Trophoblast cell (in vitro differentiated cells and primary cell): Measurements from ENCODE around the gene CEBPA.

Source experiments
- DNase-seq, 2 donors: peaks; one replicate each; pipeline ENCODE4 v3.0.0-alpha.2; 2016
- H2AFZ ChIP-seq: 2 replicates; pipeline ENCODE4 v1.6.1; 2013; ENCODE audit warnings: low read length, moderate library complexity, mild to moderate bottlenecking; ENCODE audit not compliant: insufficient read depth, poor library complexity
- H2AK5ac ChIP-seq: 2 replicates; pipeline ENCODE4 v1.6.1; 2013; ENCODE audit warnings: mild to moderate bottlenecking, low read length
- H2BK120ac ChIP-seq: 2 replicates; pipeline ENCODE4 v1.6.1; 2013; ENCODE audit warnings: low read length, mild to moderate bottlenecking, moderate library complexity; ENCODE audit not compliant: insufficient read depth, poor library complexity
- H2BK12ac ChIP-seq: 2 replicates; pipeline ENCODE4 v1.6.1; 2013; ENCODE audit warnings: mild to moderate bottlenecking, low read length, moderate library complexity
- H2BK5ac ChIP-seq: 2 replicates; pipeline ENCODE4 v1.6.1; 2013; ENCODE audit warnings: low read length, low read depth, moderate library complexity, mild to moderate bottlenecking; ENCODE audit not compliant: poor library complexity
- H3K14ac ChIP-seq: 2 replicates; pipeline ENCODE4 v1.6.1; 2013; ENCODE audit warnings: mild to moderate bottlenecking, low read length
- H3K18ac ChIP-seq: 2 replicates; pipeline ENCODE4 v1.6.1; 2013; ENCODE audit warnings: mild to moderate bottlenecking, low read length
- H3K23ac ChIP-seq: 2 replicates; pipeline ENCODE4 v1.6.1; 2013; ENCODE audit warnings: low read length
- H3K27ac ChIP-seq: 2 replicates; pipeline ENCODE4 v1.5.1; 2013; ENCODE audit warnings: low read depth, mild to moderate bottlenecking, inconsistent platforms, low read length, moderate library complexity
- H3K27me3 ChIP-seq: 2 replicates; pipeline ENCODE4 v1.6.1; 2013; ENCODE audit warnings: inconsistent platforms, mild to moderate bottlenecking, low read length, moderate library complexity; ENCODE audit not compliant: insufficient read depth
- H3K36me3 ChIP-seq, 2 experiments: 1 replicate in 1 of 2; 2 replicates in 1 of 2; pipeline ENCODE4 v1.6.1; 2013; ENCODE audit warnings: low read length in 2 of 2, mild to moderate bottlenecking in 2 of 2, moderate library complexity in 1 of 2; ENCODE audit not compliant: insufficient read depth in 2 of 2, control insufficient read depth in 1 of 2
- H3K4ac ChIP-seq: 2 replicates; pipeline ENCODE4 v1.6.1; 2013; ENCODE audit warnings: low read depth, mild to moderate bottlenecking, low read length, moderate library complexity
- H3K4me1 ChIP-seq, 2 experiments: 1 replicate in 1 of 2; 2 replicates in 1 of 2; pipeline ENCODE4 v1.6.1; 2013; ENCODE audit warnings: low read length in 2 of 2, mild to moderate bottlenecking in 2 of 2, moderate library complexity in 1 of 2; ENCODE audit not compliant: insufficient read depth in 2 of 2, control insufficient read depth in 1 of 2
- H3K4me2 ChIP-seq: 2 replicates; pipeline ENCODE4 v1.6.1; 2013; ENCODE audit warnings: inconsistent platforms, mild to moderate bottlenecking, low read length, moderate library complexity
- H3K4me3 ChIP-seq: 2 replicates; pipeline ENCODE4 v1.5.1; 2013; ENCODE audit warnings: mild to moderate bottlenecking, low read depth, low read length, inconsistent platforms
- H3K79me1 ChIP-seq: one replicate; pipeline ENCODE4 v1.6.1; 2013; ENCODE audit warnings: low read length
- H3K79me2 ChIP-seq: 2 replicates; pipeline ENCODE4 v1.6.1; 2013; ENCODE audit warnings: low read length, mild to moderate bottlenecking; ENCODE audit not compliant: control insufficient read depth, insufficient read depth, poor library complexity
- H3K9ac ChIP-seq: 2 replicates; pipeline ENCODE4 v1.6.1; 2013; ENCODE audit warnings: mild to moderate bottlenecking, low read length
- H3K9me3 ChIP-seq: 2 replicates; pipeline ENCODE4 v1.6.1; 2013; ENCODE audit warnings: low read depth, mild to moderate bottlenecking, control low read depth, inconsistent platforms, low read length; ENCODE audit not compliant: insufficient read depth
- H4K12ac ChIP-seq: 2 replicates; pipeline ENCODE4 v1.6.1; 2013; ENCODE audit warnings: low read depth, mild to moderate bottlenecking, low read length, moderate library complexity
- H4K8ac ChIP-seq: 2 replicates; pipeline ENCODE4 v1.6.1; 2013; ENCODE audit warnings: low read depth, mild to moderate bottlenecking, low read length, moderate library complexity
- H4K91ac ChIP-seq: one replicate; pipeline ENCODE4 v1.6.1; 2013; ENCODE audit warnings: low read depth, mild to moderate bottlenecking, low read length, moderate library complexity
- WGBS: extraction: QIAGEN DNeasy Blood & Tissue Kit; methylation state at CpG from one replicate; pipeline ENCODE4 v1.1.7; 2013; ENCODE audit warnings: missing lambda C conversion rate; ENCODE audit not compliant: insufficient read length, insufficient coverage; ENCODE audit errors: extremely low coverage; 5-methylcytosine and 5-hydroxymethylcytosine counted together

The CEBPA gene

DNA sequence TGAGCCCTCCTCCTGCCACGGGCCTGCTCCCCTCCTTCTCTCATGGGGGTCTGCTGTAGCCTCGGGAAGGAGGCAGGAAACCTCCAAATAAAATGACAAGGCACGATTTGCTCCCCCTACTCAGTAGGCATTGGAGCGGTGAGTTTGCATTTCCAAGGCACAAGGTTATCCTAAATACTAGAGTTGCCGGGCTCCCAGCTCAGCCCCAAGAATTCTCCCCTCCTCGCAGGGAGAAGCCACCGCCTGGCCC is 1.5 kb downstream of the CEBPA start:
- Histone ChIP-seq H3K79me1 (peaks cover 39% of the 10 kb centered on the region), H3K27ac (peak overlapping the region; percentile 72), H2BK5ac (peak overlapping the region; percentile 59), H3K4me3 (peak overlapping the region; percentile 69), H3K23ac (no peak overlapping the region), H4K12ac (peak overlapping the region; percentile 39), H3K9me3 (peaks cover 2% of the 10 kb centered on the region), H2AFZ (peak overlapping the region; percentile 50), H4K91ac (peak overlapping the region; percentile 60), H3K14ac (peak overlapping the region; percentile 78), H3K18ac (peak overlapping the region; percentile 36), H3K4me2 (peak overlapping the region; percentile 82), H3K4me1 (peaks cover 37 to 54% of the 10 kb centered on the region in 2 experiments), H3K9ac (no peak overlapping the region), H2BK120ac (peak overlapping the region; percentile 61), H3K36me3 (no peaks in the 10 kb centered on the region), H2AK5ac (no peak overlapping the region), H3K4ac (peak overlapping the region; percentile 89), H3K27me3 (peaks cover 5% of the 10 kb centered on the region), H2BK12ac (peak overlapping the region; percentile 33), H3K79me2 (peaks cover 27% of the 10 kb centered on the region), H4K8ac (peak overlapping the region; percentile 73)
- DNase-seq: no peak
- WGBS: no CpG with 5 or more reads among the region's 7 CpGs

DNA sequence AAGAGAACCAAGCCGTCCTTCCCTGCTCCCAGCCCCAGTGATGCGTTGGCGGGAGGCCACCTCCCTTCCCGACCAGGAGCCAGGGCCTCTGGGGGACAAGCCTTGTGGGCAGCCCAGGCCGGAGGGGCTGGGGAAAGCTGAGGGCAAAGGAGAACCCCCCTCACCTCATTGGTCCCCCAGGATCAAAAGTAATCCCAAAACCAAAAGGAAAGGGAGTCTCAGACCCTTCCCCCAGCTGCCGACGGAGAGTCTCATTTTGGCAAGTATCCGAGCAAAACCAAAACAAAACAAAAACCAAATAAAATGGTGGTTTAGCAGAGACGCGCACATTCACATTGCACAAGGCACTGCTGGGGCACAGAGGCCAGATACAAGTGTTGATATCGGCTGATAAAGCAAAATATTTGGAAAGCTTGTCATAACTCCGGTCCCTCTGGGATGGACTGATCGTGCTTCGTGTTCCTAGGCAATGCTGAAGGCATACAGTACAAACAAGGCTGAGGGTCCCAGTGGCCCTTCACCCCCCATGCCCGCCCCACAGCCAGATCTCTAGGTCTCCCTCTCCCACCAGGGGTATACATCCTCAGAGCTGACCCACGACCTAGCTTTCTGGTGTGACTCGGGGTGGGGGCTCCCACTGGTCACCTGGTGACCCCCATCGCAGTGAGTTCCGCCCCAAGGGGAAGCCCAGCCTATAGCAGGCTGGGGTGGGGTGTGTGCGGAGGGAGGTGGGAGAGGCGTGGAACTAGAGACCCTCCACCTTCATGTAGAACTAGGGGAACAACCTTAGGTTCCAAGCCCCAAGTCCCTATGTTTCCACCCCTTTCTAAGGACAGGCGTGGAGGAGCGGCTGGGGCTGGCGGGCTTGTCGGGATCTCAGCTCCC is 2.1 kb downstream of the CEBPA start:
- Histone ChIP-seq H2AFZ (peak overlapping the region; percentile 42), H3K23ac (no peak overlapping the region), H3K14ac (peak overlapping the region; percentile 78), H2BK120ac (peak overlapping the region; percentile 61), H3K18ac (peak overlapping the region; percentile 69), H3K4me3 (peak overlapping the region; percentile 69), H3K27me3 (peaks cover 5% of the 10 kb centered on the region), H3K79me1 (peaks cover 40% of the 10 kb centered on the region), H4K91ac (peak overlapping the region; percentile 60), H2BK12ac (peak overlapping the region; percentile 33), H4K8ac (peak overlapping the region; percentile 73), H3K36me3 (no peaks in the 10 kb centered on the region), H4K12ac (peak overlapping the region; percentile 39), H3K4ac (peak overlapping the region; percentile 89), H2BK5ac (peak overlapping the region; percentile 63), H3K79me2 (peaks cover 27% of the 10 kb centered on the region), H3K9me3 (peaks cover 2% of the 10 kb centered on the region), H3K4me1 (peaks cover 37 to 57% of the 10 kb centered on the region in 2 experiments), H3K27ac (peak overlapping the region; percentile 72), H2AK5ac (peak overlapping the region; percentile 65), H3K4me2 (peak overlapping the region; percentile 82), H3K9ac (no peak overlapping the region)
- peak; percentile 73 to 91 for DNase-seq
- WGBS: no CpG with 5 or more reads among the region's 25 CpGs

DNA sequence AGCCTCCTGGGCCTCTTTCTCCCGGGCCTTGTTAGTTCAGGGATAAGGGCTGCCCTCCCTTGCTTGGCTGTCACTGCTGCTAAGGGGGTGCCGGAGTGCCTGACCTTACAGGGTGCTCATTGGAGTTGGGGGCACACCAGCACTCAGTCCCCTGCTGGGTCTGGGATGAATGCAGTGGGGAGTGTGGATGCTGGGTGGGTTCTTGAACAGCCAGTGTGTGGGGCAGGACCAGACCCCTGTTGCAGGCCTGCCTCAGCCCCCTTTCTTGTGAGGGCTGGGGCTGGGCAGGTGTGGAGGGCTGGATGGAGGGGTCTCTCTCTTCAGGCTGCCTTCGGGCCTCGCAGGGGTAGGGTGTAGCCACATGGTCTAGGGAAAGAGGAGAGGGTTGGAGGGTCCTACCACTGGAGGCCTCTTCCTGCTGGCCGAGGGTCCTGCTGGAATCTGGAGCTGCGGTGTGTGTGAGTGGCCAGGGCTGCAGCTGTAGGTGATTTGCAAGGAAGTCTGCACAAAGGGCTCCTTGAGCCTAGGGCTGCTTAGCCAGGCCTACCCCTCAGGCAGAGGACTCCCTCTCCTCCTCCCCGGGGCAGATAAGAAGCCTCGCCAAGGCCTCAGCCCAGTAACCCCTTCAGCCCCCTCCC is 3.2 kb downstream of the CEBPA start:
- H2AFZ ChIP-seq: no peak overlapping the region
- H4K8ac ChIP-seq: peak overlapping the region; percentile 74
- peak; percentile 66 to 72 for DNase-seq
- no CpG with 5 or more reads among the region's 8 CpGs for WGBS
- peak overlapping the region; percentile 79 for H3K27ac ChIP-seq
- no peak overlapping the region for H3K4me3 ChIP-seq
- no peak overlapping the region for H4K12ac ChIP-seq
- peaks cover 2% of the 10 kb centered on the region for H3K9me3 ChIP-seq
- no peaks in the 10 kb centered on the region for H3K36me3 ChIP-seq
- H3K4ac ChIP-seq: peak overlapping the region; percentile 37
- no peak overlapping the region for H3K9ac ChIP-seq
- peak overlapping the region; percentile 82 for H3K18ac ChIP-seq
- peak overlapping the region; percentile 69 for H3K14ac ChIP-seq
- peak overlapping the region; percentile 38 for H3K4me2 ChIP-seq
- peak overlapping the region; percentile 67 for H2BK5ac ChIP-seq
- peaks cover 46% of the 10 kb centered on the region for H3K79me1 ChIP-seq
- H3K4me1 ChIP-seq: peaks cover 33 to 61% of the 10 kb centered on the region in 2 experiments
- H3K79me2 ChIP-seq: peaks cover 27% of the 10 kb centered on the region
- H2BK120ac ChIP-seq: peak overlapping the region; percentile 85
- peak overlapping the region; percentile 46 for H2BK12ac ChIP-seq
- peak overlapping the region; percentile 77 for H2AK5ac ChIP-seq
- H4K91ac ChIP-seq: peak overlapping the region; percentile 76
- peaks cover 5% of the 10 kb centered on the region for H3K27me3 ChIP-seq
- H3K23ac ChIP-seq: no peak overlapping the region

DNA sequence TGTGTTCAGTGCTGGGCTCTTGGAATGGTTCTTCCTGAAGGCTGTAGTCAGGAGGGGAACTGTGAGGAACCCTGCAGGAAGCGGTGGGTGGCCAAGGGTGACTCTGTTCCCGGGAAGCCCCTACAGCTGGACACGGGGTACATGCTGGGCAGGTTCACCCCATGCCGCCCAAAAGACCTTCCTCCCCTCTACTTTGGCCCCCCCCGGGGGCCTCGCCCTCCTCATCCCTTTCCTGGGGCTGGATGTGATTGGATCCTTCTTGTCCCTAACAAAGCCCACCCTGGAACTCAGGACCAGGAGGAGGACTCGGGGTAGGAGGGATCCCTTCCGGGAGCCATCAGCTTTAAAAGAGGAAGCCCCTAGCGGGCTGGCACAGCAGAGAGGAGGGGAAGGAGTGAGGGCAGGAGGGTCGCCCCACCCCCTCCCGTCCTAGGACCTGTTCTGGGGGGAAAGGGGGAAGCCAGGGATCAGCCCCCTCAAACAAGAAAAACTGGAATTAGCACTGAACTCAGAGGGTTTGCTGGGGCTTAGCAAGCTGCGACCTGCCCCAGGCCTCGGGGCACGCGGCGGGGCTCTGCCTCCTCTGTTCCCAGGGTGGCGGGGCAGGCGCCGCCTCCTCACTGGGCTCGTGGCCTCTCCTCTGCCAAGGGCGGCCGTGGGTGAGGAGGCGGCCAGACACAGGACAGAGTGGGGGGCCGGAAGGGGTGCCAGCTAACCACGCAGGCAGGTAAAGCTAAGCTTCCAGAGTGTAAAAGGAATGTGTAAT is 4.0 kb downstream of the CEBPA start:
- Histone ChIP-seq H2BK5ac (peak overlapping the region; percentile 70), H3K9ac (no peak overlapping the region), H4K12ac (no peak overlapping the region), H3K18ac (peak overlapping the region; percentile 16), H2BK12ac (peak overlapping the region; percentile 81), H3K27ac (peak overlapping the region; percentile 50), H3K79me1 (peaks cover 46% of the 10 kb centered on the region), H2BK120ac (peak overlapping the region; percentile 82), H3K4ac (peak overlapping the region; percentile 41), H3K4me3 (no peak overlapping the region), H4K91ac (peak overlapping the region; percentile 86), H3K14ac (peak overlapping the region; percentile 29), H3K23ac (no peak overlapping the region), H3K9me3 (peaks cover 2% of the 10 kb centered on the region), H3K4me1 (peaks cover 34 to 62% of the 10 kb centered on the region in 2 experiments), H3K36me3 (no peaks in the 10 kb centered on the region), H3K79me2 (peaks cover 22% of the 10 kb centered on the region), H2AK5ac (peak overlapping the region; percentile 21), H4K8ac (peak overlapping the region; percentile 59), H2AFZ (no peak overlapping the region), H3K4me2 (peak overlapping the region; percentile 23), H3K27me3 (peaks cover 5% of the 10 kb centered on the region)
- WGBS: no CpG with 5 or more reads among the region's 25 CpGs
- peak; percentile 78 to 81 for DNase-seq
